K562 (cell line): ENCODE data around the gene DALRD3. TPM values are rescaled to one million over a fixed set of nuclear protein-coding genes. Genes with fewer than 3 reads are reported as not detected.
A peak's percentile ranks its signal among the peaks of the same experiment; 100 is the strongest.

ENCODE experiments used
- ATAC-seq: fragments of 200-7000 bp; cut with Tn5 transposase; 3 replicates; pipeline ENCODE4 v1.9.1; 2020; ENCODE audit warnings: moderate library complexity
- BruUV-seq: library from RNA; stranded (reverse); fragments of 400-500 nt; replicated peaks from 2 replicates; lab custom pipeline; 2021; lab: Mats Ljungman, UMichigan
- CTCF ChIA-PET: fragments of 300-600 bp; formaldehyde crosslinking; extraction: SDS; loops from one replicate; lab custom pipeline; 2021; ENCODE audit warnings: low intra/inter-chr PET ratio; lab: Yijun Ruan, JAX
- POLR2A ChIA-PET: fragments of 300-600, 350-650 bp; sonication (Branson Sonifier 250); formaldehyde crosslinking; extraction: SDS; loops from one replicate; lab custom pipeline; 2021; ENCODE audit warnings: antibody characterized with exemption, inconsistent platforms; lab: Yijun Ruan, JAX
- DNase-seq, 4 experiments: peaks; one replicate each; pipeline versions ENCODE4 v3.0.0 to v3.0.0-alpha.2; 2011 to 2018; ENCODE audit warnings: low spot score in 3 of 4, mixed read lengths in 3 of 4; ENCODE audit errors: extremely low read depth in 1 of 4
- FAIRE-seq: peaks from 2 replicates; lab custom pipeline; 2011; peaks lifted over from hg19 to GRCh38; lab: Jason Lieb, UNC
- H2AFZ ChIP-seq: 2 replicates; pipeline ENCODE4 v1.6.0; 2011; ENCODE audit warnings: low read depth, low read length, control low read depth, inconsistent platforms
- H3K27ac ChIP-seq: fragments of 200-600 bp; 3 replicates; pipeline ENCODE4 v1.8.0; 2011; ENCODE audit warnings: low read depth, mild to moderate bottlenecking, control low read depth, inconsistent platforms, low read length, moderate library complexity, mixed read lengths; ENCODE audit errors: extremely low read depth
- H3K27me3 ChIP-seq, 2 experiments: fragments of 300-600 bp in 1 of 2; 2 replicates in 1 of 2; 3 replicates in 1 of 2; pipeline versions ENCODE4 v1.6.0 to v1.8.0; 2011; ENCODE audit warnings: inconsistent platforms in 2 of 2, low read length in 2 of 2, mild to moderate bottlenecking in 1 of 2, mixed read lengths in 1 of 2, moderate library complexity in 1 of 2; ENCODE audit not compliant: control insufficient read depth in 2 of 2, insufficient read depth in 2 of 2
- H3K36me3 ChIP-seq: fragments of 300-600 bp; 3 replicates; pipeline ENCODE4 v1.8.0; 2011; ENCODE audit warnings: mild to moderate bottlenecking, low read length, inconsistent platforms; ENCODE audit not compliant: control insufficient read depth, insufficient read depth
- H3K4me1 ChIP-seq, 2 experiments: fragments of 200-600 bp in 1 of 2; replicated peaks in 1 of 2; 2 replicates in 1 of 2; 3 replicates in 1 of 2; pipeline versions ENCODE4 v1.5.1 to v1.8.0; 2011; ENCODE audit warnings: inconsistent platforms in 2 of 2, low read length in 2 of 2, mild to moderate bottlenecking in 1 of 2, mixed read lengths in 1 of 2, moderate library complexity in 1 of 2; ENCODE audit not compliant: control insufficient read depth in 2 of 2, insufficient read depth in 2 of 2
- H3K4me2 ChIP-seq: 2 replicates; pipeline ENCODE4 v1.6.1; 2011; ENCODE audit warnings: low read length, control low read depth, inconsistent platforms, mixed read lengths; ENCODE audit not compliant: insufficient read depth
- H3K4me3 ChIP-seq: fragments of 200-600 bp; sonication (generic), shearing (Covaris generic); 2 replicates; pipeline ENCODE4 v1.5.1; 2016; ENCODE audit warnings: control low read depth, inconsistent platforms
- H3K79me2 ChIP-seq: fragments of 200-600 bp; 3 replicates; pipeline ENCODE4 v1.8.0; 2011; ENCODE audit warnings: low read length, inconsistent platforms; ENCODE audit not compliant: control insufficient read depth, insufficient read depth
- H3K9ac ChIP-seq, 2 experiments: 2 replicates each; pipeline versions ENCODE4 v1.6.0 to v1.6.1; 2011; ENCODE audit warnings: low read depth in 2 of 2, low read length in 2 of 2, control low read depth in 1 of 2, inconsistent platforms in 1 of 2, mild to moderate bottlenecking in 1 of 2, mixed read lengths in 1 of 2; ENCODE audit not compliant: insufficient read depth in 1 of 2
- H3K9me1 ChIP-seq: one replicate; pipeline ENCODE4 v1.6.0; 2011; ENCODE audit warnings: inconsistent platforms, mild to moderate bottlenecking, low read length, moderate library complexity; ENCODE audit not compliant: control insufficient read depth, insufficient read depth
- H3K9me3 ChIP-seq: replicated peaks from 2 replicates; pipeline ENCODE4 v1.5.1; 2011; ENCODE audit warnings: low read depth, low read length, inconsistent platforms; ENCODE audit not compliant: control insufficient read depth, insufficient read depth
- H4K20me1 ChIP-seq: replicated peaks from 2 replicates; pipeline ENCODE4 v1.6.1; 2011; ENCODE audit warnings: low read length, inconsistent platforms, mixed read lengths; ENCODE audit not compliant: control insufficient read depth, insufficient read depth
- GATA2 ChIP-seq: sonication (generic); formaldehyde crosslinking; IDR thresholded peaks from 2 replicates; pipeline ENCODE4 v1.4.0; 2020; ENCODE audit warnings: mild to moderate bottlenecking, missing genetic modification reagents
- JUN ChIP-seq, 2 experiments: sonication (generic) in 1 of 2; formaldehyde crosslinking in 1 of 2; IDR thresholded peaks; 2 replicates each; pipeline versions ENCODE4 v1.6.1 to v1.8.0; 2012 to 2022; ENCODE audit warnings: borderline replicate concordance in 2 of 2, mild to moderate bottlenecking in 2 of 2, improper control_type of control experiment in 1 of 2, low read depth in 1 of 2, low read length in 1 of 2, missing genetic modification reagents in 1 of 2
- JUNB ChIP-seq: fragments of 450-650 bp; formaldehyde crosslinking; conservative IDR thresholded peaks from 2 replicates; pipeline ENCODE4 v1.4.0; 2020; ENCODE audit warnings: mild to moderate bottlenecking
- MAZ ChIP-seq, 2 experiments: fragments of 450-650 bp in 1 of 2; sonication (generic) in 1 of 2; formaldehyde crosslinking; IDR thresholded peaks in 1 of 2; conservative IDR thresholded peaks in 1 of 2; 2 replicates each; pipeline versions ENCODE4 v1.4.0 to v1.5.0; 2020; ENCODE audit warnings: mild to moderate bottlenecking in 1 of 2, missing genetic modification reagents in 1 of 2
- PHF20 ChIP-seq: fragments of 450-650 bp; IDR thresholded peaks from 2 replicates; pipeline ENCODE4 v1.6.1; 2018; ENCODE audit not compliant: partially characterized antibody
- RAD51 ChIP-seq: fragments of 450-650 bp; IDR thresholded peaks from 2 replicates; pipeline ENCODE4 v1.7.1; 2016; ENCODE audit warnings: low read depth, mild to moderate bottlenecking, borderline replicate concordance
- RBM34 ChIP-seq: fragments of 200-400 bp; formaldehyde crosslinking; IDR thresholded peaks from 2 replicates; pipeline ENCODE4 v1.6.1; 2018; ENCODE audit warnings: low read length, borderline replicate concordance; ENCODE audit not compliant: insufficient read depth
- STAG1 ChIP-seq: sonication (generic); formaldehyde crosslinking; IDR thresholded peaks from 2 replicates; pipeline ENCODE4 v1.5.0; 2020; ENCODE audit warnings: missing genetic modification reagents, borderline replicate concordance
- STAT5A ChIP-seq: IDR thresholded peaks from 2 replicates; pipeline ENCODE4 v1.6.1; 2012; ENCODE audit warnings: low read length, inconsistent platforms, borderline replicate concordance
- TARDBP ChIP-seq: fragments of 450-650 bp; IDR thresholded peaks from 2 replicates; pipeline ENCODE4 v1.6.1; 2016
- TEAD2 ChIP-seq: fragments of 450-650 bp; IDR thresholded peaks from 2 replicates; pipeline ENCODE4 v1.6.1; 2016; ENCODE audit warnings: missing genetic modification characterization, control low read depth, missing compliant biosample characterization
- WGBS: fragments of 100-300 bp; shearing (Covaris generic); methylation state at CpG from one replicate; pipeline ENCODE4 v1.1.6; 2016; ENCODE audit warnings: low coverage, mixed read lengths; ENCODE audit not compliant: insufficient coverage; ENCODE audit errors: missing lambda C conversion rate; 5-methylcytosine and 5-hydroxymethylcytosine counted together
- in situ Hi-C: fragments of 300-500 bp; cut with MboI; formaldehyde crosslinking; loops from 4 replicates; pipeline ENCODE4 v1.15.0; 2018; ENCODE audit warnings: inconsistent platforms, mixed read lengths
- intact Hi-C: fragments of 100-400 bp; cut with micrococcal nuclease; formaldehyde crosslinking; loops from 2 replicates; pipeline ENCODE4 v1.14.2; 2022
- polyA plus RNA-seq, 8 experiments: library from polyadenylated mRNA; depleted of rRNA in 4 of 8; stranded (reverse) in 5 of 8; unstranded in 3 of 8; fragments of >200 nt; fragmentation: Nextera tagmentation in 2 of 8; fragmentation: Illumina TruSeq in 1 of 8; extraction: Ambion mirVana in 2 of 8; extraction: Trizol in 1 of 8; gene quantifications; 2 replicates each; pipeline versions ENCODE4 v1.2.1 to v1.2.3, GENCODE V29; 2011 to 2014; ENCODE audit warnings: inconsistent platforms in 1 of 8, missing spikeins in 1 of 8
- total RNA-seq, 7 experiments: library from RNA; depleted of rRNA in 6 of 7; stranded (reverse); fragments of >200 nt in 6 of 7; fragmentation: Illumina TruSeq in 2 of 7; extraction: Trizol in 2 of 7; gene quantifications; 2 replicates each; pipeline versions ENCODE4 v1.2.1 to v1.2.3, GENCODE V29; 2011 to 2021; ENCODE audit warnings: low replicate concordance in 1 of 7
- TF ChIP-seq, protein P1 (sequence below): fragments of 250-450 bp; sonication (Bioruptor Pico); IDR thresholded peaks from 2 replicates; pipeline ENCODE4 v1.5.0; 2021; ENCODE audit warnings: mild to moderate bottlenecking, borderline replicate concordance
- TF ChIP-seq, protein P2 (sequence below): sonication (generic); formaldehyde crosslinking; IDR thresholded peaks from 2 replicates; pipeline ENCODE4 v1.8.0; 2022; ENCODE audit warnings: missing genetic modification reagents, mild to moderate bottlenecking, borderline replicate concordance
- TF ChIP-seq, protein P3 (sequence below), 2 experiments: fragments of 450-650 bp; conservative IDR thresholded peaks; 2 replicates each; pipeline ENCODE4 v1.6.1; 2017; ENCODE audit warnings: mild to moderate bottlenecking in 2 of 2, moderate library complexity in 2 of 2

DALRD3 gene
- total and polyA plus RNA-seq, 9 of the 15 experiments (the other 6 are each of a cell fraction or from before 2014, with no cell fraction given) = 6.6 to 31.3 (median 14.4) TPM

DNA sequence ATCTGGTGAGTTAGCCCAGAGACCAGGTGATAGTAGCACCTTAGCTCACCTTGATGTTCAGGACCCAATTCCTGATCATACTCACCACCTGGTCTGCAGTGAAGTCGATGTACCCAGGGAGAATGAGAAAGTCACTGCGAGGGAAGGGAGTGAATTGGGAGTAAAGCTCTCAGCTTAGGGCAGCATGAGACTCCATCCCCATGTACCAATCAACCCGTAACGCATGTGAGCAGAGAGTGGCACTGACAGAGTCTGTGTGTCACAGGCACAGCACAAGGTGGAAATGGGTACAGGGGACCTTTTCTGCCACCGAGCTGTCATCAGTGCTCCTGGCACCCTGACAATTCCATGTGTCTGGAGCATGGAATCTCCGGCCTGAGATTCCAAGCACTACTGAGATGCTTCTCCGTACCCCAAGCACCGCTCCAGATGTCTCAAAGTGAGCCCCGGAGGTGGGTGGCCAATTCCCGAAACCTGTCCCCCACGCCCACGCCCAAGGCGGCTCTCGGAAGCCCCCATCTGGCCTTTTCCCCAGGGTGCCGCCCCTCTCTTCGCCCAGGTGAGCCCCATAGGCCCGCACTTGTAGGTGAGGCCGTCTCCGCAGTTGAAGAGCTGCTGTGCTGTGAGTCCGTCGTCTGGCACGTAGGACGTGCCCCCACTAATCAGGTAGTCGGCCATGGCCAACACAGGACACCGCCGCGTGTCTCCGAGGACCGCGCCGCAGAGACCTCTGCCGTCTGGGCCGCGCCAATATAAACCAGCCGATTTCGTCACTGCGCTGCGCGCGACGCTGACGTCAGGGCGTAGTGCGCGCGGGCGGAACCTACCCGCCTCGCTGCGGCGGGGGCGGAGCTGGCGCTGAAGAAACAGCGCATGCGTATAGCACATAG, 10.5 kb upstream of the DALRD3 start, which contains the start of gene IMPDH2:
TSS of gene IMPDH2 (minus strand) at position 726 of the 890 bp plus-strand sequence. CDS start at position 678, 48 bp downstream.
- Histone ChIP-seq H3K4me3 (peak within 1 kb of the TSS; percentile 74), H3K36me3 (peaks cover 85% of the 10 kb centered on the region), H4K20me1 (peaks cover 12% of the 10 kb centered on the region), H3K9me3 (no peaks in the 10 kb centered on the region), H3K9me1 (peaks cover 9% of the 10 kb centered on the region), H3K79me2 (peaks cover 55% of the 10 kb centered on the region), H3K27me3 (no peaks in the 10 kb centered on the region), H2AFZ (peak within 1 kb of the TSS; percentile 69; the same call in 1 of the 2 replicates), H3K27ac (peak within 1 kb of the TSS; percentile 89), H3K4me1 (peaks cover 37 to 42% of the 10 kb centered on the region in 2 experiments; a peak in 4 of 5 replicates), H3K9ac (peak within 1 kb of the TSS; percentile 93 to 97), H3K4me2 (peak within 1 kb of the TSS; percentile 100)
- peak; percentile 78 to 95 (median 86) for DNase-seq
- in situ Hi-C loops (no loop called here), intact Hi-C loops (loop anchor here (2.0 to 10.0 kb wide), 2 partner anchors 66 to 136 kb away; partner anchors contain the start of genes CCDC71 and QRICH1)
- ATAC-seq = peak; percentile 86
- BruUV-seq = TSS peak; percentile 66
- peak; percentile 86 for FAIRE-seq
- ChIA-PET POLR2A (interaction anchor here (0.6 to 2.3 kb wide), 22 partner anchors 7 to 366 kb away, joined by 3 to 15 read pairs (median 4); partner anchors contain the start of genes CELSR3, DALRD3, USP4 and WDR6), CTCF (interaction anchor here (1.2 kb wide), 1 partner anchor 41 kb away, joined by 3 read pairs; no protein-coding TSS in a partner anchor)
- WGBS = under 1% methylated on average over 22 of the region's 55 CpGs
- TF ChIP-seq, protein P1, sequence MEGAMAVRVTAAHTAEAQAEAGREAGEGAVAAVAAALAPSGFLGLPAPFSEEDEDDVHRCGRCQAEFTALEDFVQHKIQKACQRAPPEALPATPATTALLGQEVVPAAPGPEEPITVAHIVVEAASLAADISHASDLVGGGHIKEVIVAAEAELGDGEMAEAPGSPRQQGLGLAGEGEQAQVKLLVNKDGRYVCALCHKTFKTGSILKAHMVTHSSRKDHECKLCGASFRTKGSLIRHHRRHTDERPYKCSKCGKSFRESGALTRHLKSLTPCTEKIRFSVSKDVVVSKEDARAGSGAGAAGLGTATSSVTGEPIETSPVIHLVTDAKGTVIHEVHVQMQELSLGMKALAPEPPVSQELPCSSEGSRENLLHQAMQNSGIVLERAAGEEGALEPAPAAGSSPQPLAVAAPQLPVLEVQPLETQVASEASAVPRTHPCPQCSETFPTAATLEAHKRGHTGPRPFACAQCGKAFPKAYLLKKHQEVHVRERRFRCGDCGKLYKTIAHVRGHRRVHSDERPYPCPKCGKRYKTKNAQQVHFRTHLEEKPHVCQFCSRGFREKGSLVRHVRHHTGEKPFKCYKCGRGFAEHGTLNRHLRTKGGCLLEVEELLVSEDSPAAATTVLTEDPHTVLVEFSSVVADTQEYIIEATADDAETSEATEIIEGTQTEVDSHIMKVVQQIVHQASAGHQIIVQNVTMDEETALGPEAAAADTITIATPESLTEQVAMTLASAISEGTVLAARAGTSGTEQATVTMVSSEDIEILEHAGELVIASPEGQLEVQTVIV (CRISPR knock-in tag) = no peak
- no peak for TF ChIP-seq TARDBP
- TF ChIP-seq STAT5A = peak; percentile 12; the same call in 1 of the 2 replicates
- no peak for TF ChIP-seq TEAD2
- TF ChIP-seq JUNB (CRISPR knock-in tag) = no peak
- no peak for TF ChIP-seq RAD51
- TF ChIP-seq GATA2 (CRISPR knock-in tag) = no peak
- peak; percentile 72 for TF ChIP-seq JUN (IDR thresholded peaks at IDR 0.05; ENCODE audit: borderline replicate concordance, low read depth, low read length)
- no peak for TF ChIP-seq JUN (CRISPR knock-in tag; IDR thresholded peaks at IDR 0.05; ENCODE audit: borderline replicate concordance)
- TF ChIP-seq, protein P2, sequence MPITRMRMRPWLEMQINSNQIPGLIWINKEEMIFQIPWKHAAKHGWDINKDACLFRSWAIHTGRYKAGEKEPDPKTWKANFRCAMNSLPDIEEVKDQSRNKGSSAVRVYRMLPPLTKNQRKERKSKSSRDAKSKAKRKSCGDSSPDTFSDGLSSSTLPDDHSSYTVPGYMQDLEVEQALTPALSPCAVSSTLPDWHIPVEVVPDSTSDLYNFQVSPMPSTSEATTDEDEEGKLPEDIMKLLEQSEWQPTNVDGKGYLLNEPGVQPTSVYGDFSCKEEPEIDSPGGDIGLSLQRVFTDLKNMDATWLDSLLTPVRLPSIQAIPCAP = no peak
- peak; percentile 72 to 84 for TF ChIP-seq MAZ (CRISPR knock-in tag; conservative IDR thresholded peaks at IDR 0.05 in 1 of 2, IDR thresholded peaks at IDR 0.05 in 1 of 2)
- TF ChIP-seq, protein P3, sequence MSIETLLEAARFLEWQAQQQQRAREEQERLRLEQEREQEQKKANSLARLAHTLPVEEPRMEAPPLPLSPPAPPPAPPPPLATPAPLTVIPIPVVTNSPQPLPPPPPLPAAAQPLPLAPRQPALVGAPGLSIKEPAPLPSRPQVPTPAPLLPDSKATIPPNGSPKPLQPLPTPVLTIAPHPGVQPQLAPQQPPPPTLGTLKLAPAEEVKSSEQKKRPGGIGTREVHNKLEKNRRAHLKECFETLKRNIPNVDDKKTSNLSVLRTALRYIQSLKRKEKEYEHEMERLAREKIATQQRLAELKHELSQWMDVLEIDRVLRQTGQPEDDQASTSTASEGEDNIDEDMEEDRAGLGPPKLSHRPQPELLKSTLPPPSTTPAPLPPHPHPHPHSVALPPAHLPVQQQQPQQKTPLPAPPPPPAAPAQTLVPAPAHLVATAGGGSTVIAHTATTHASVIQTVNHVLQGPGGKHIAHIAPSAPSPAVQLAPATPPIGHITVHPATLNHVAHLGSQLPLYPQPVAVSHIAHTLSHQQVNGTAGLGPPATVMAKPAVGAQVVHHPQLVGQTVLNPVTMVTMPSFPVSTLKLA (conservative IDR thresholded peaks at IDR 0.05) = peak; percentile 57 to 80
- no peak for TF ChIP-seq RBM34
- TF ChIP-seq PHF20 = peak; percentile 36
- TF ChIP-seq STAG1 (CRISPR knock-in tag) = no peak
